NCI-H1048 (cell line): ENCODE measurements around the gene SEMA3G.

Source experiments
- DNase-seq: peaks from one replicate; lab custom pipeline; 2025; lab: John Stamatoyannopoulos, UW

The SEMA3G gene

GRCh38 chr3:52444860-52445793 is at the start of gene SEMA3G:
Gene SEMA3G (minus strand): TSS chr3:52445103. CDS start chr3:52445027, 76 bp downstream.
- peak; percentile 40 for DNase-seq

GRCh38 chr3:52494445-52494844 is 49.5 kb upstream of the SEMA3G start:
- DNase-seq, result no peak

GRCh38 chr3:52493232-52494017 is 48.5 kb upstream of the SEMA3G start:
- no peak for DNase-seq

GRCh38 chr3:52492059-52492458 is 47.2 kb upstream of the SEMA3G start:
- DNase-seq, result no peak

- DNase-seq, result no peak
Observed at GRCh38 chr3:52490939-52491526, 46.1 kb upstream of the SEMA3G start.

GRCh38 chr3:52490035-52490938 is 45.4 kb upstream of the SEMA3G start:
- DNase-seq, result no peak

GRCh38 chr3:52489453-52489852 is 44.5 kb upstream of the SEMA3G start:
- DNase-seq, result no peak

GRCh38 chr3:52488746-52489145 is 43.8 kb upstream of the SEMA3G start:
- no peak for DNase-seq

- DNase-seq, result no peak
Observed at GRCh38 chr3:52487788-52488691, 43.1 kb upstream of the SEMA3G start.

- no peak for DNase-seq
Observed at GRCh38 chr3:52487050-52487787, 42.3 kb upstream of the SEMA3G start.

GRCh38 chr3:52484680-52485461 is 40.0 kb upstream of the SEMA3G start:
- DNase-seq, result no peak

- no peak for DNase-seq
Observed at GRCh38 chr3:52483577-52484381, 38.9 kb upstream of the SEMA3G start.

- DNase-seq, result no peak
Observed at GRCh38 chr3:52483081-52483480, 38.2 kb upstream of the SEMA3G start.

GRCh38 chr3:52481819-52482521 is 37.1 kb upstream of the SEMA3G start:
- no peak for DNase-seq

- DNase-seq, result no peak
Observed at GRCh38 chr3:52480768-52481715, 36.1 kb upstream of the SEMA3G start.

- no peak for DNase-seq
Observed at GRCh38 chr3:52479877-52480575, 35.1 kb upstream of the SEMA3G start.
